ENCODE data around the gene ZDHHC8.

DNA sequence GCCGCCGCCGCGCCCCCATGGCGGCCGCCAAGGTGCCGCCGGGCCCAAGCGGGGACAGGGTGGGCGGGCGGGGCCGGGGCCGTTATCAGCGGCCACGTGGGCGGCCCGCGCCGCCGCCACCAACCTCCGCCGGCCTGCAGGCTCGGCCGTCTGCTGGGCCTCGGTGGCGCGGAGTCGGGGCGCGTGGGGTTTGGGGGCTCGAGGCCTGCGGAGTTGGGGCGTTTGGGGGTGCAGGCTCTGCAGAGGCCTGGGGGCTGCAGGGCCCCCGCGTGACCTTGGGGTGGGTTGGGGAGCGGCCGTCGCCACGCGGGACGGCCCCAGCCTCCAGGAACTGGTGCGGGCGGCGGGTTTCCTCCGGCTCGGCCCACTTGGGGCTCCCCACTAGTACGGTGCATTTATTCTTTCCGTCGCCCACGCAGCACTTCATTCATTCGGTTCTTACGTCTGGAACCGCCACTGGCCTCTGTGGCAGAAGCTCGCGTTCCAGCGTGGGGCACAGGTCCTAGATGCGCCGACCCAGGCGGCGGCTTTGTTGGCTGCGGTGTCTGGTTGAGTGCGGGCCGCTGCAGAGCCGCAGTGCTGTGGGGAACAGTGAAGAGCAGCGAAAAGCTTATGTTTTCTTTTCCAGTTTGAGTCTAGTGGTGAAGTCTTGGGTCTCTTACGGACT lies 13.8 kb upstream of the ZDHHC8 start:
- TF ChIP-seq POLR2AphosphoS5 (IDR thresholded peaks at IDR 0.05), result no peak
- TF ChIP-seq, protein P1, sequence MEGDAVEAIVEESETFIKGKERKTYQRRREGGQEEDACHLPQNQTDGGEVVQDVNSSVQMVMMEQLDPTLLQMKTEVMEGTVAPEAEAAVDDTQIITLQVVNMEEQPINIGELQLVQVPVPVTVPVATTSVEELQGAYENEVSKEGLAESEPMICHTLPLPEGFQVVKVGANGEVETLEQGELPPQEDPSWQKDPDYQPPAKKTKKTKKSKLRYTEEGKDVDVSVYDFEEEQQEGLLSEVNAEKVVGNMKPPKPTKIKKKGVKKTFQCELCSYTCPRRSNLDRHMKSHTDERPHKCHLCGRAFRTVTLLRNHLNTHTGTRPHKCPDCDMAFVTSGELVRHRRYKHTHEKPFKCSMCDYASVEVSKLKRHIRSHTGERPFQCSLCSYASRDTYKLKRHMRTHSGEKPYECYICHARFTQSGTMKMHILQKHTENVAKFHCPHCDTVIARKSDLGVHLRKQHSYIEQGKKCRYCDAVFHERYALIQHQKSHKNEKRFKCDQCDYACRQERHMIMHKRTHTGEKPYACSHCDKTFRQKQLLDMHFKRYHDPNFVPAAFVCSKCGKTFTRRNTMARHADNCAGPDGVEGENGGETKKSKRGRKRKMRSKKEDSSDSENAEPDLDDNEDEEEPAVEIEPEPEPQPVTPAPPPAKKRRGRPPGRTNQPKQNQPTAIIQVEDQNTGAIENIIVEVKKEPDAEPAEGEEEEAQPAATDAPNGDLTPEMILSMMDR (IDR thresholded peaks at IDR 0.05), result no peak

Data from breast epithelium (tissue), 3 donors.